Fibroblast of lung (primary cell): Measurements from ENCODE around the gene MRPL58. TPM values are rescaled to one million over a fixed set of nuclear protein-coding genes. Genes with fewer than 3 reads are reported as not detected.
"Not testable (repeated sequence)": the region's sequence is repeated elsewhere in the genome, so short reads cannot be mapped to it uniquely, and the experiment has no call there.

Experiments used
- DNase-seq, 2 donors: peaks; one replicate each; pipeline versions ENCODE4 v3.0.0 to v3.0.0-alpha.2; 2010; ENCODE audit warnings: low read depth in 2 of 2
- H2AFZ ChIP-seq: 2 replicates; pipeline ENCODE4 v1.5.1; 2012; ENCODE audit warnings: low read length, control low read depth, inconsistent platforms
- H3K27ac ChIP-seq: 2 replicates; pipeline ENCODE4 v1.5.1; 2011; ENCODE audit warnings: low read length, control low read depth; ENCODE audit not compliant: insufficient read depth
- H3K27me3 ChIP-seq: 2 replicates; pipeline ENCODE4 v1.5.1; 2011; ENCODE audit warnings: mild to moderate bottlenecking, low read length; ENCODE audit not compliant: control insufficient read depth, insufficient read depth
- H3K36me3 ChIP-seq: 2 replicates; pipeline ENCODE4 v1.5.1; 2011; ENCODE audit warnings: low read length; ENCODE audit not compliant: control insufficient read depth, insufficient read depth
- H3K4me1 ChIP-seq: 2 replicates; pipeline ENCODE4 v1.5.1; 2011; ENCODE audit warnings: low read length; ENCODE audit not compliant: control insufficient read depth, insufficient read depth; ENCODE audit errors: extremely low read depth
- H3K4me2 ChIP-seq: 2 replicates; pipeline ENCODE4 v1.5.1; 2011; ENCODE audit warnings: low read length, control low read depth; ENCODE audit not compliant: insufficient read depth; ENCODE audit errors: extremely low read depth
- H3K4me3 ChIP-seq, 4 experiments: fragments of 200-600 bp in 1 of 4; sonication (generic) in 1 of 4; replicated peaks in 1 of 4; 2 replicates each; pipeline ENCODE4 v1.5.1; 2011 to 2016; ENCODE audit warnings: low read length in 4 of 4, low read depth in 3 of 4, mild to moderate bottlenecking in 3 of 4, control low read depth in 2 of 4, inconsistent platforms in 1 of 4, mixed read lengths in 1 of 4; ENCODE audit not compliant: insufficient read depth in 1 of 4; ENCODE audit errors: control extremely low read depth in 1 of 4
- H3K79me2 ChIP-seq: 2 replicates; pipeline ENCODE4 v1.5.1; 2012; ENCODE audit warnings: mild to moderate bottlenecking, low read length, inconsistent platforms; ENCODE audit not compliant: control insufficient read depth, insufficient read depth
- H3K9ac ChIP-seq: 2 replicates; pipeline ENCODE4 v1.5.1; 2011; ENCODE audit warnings: mild to moderate bottlenecking, low read length, control low read depth; ENCODE audit not compliant: insufficient read depth
- H3K9me3 ChIP-seq: 2 replicates; pipeline ENCODE4 v1.5.1; 2012; ENCODE audit warnings: low read depth, low read length; ENCODE audit not compliant: control insufficient read depth, insufficient read depth
- H4K20me1 ChIP-seq: 2 replicates; pipeline ENCODE4 v1.5.1; 2011; ENCODE audit warnings: low read length; ENCODE audit not compliant: control insufficient read depth, insufficient read depth; ENCODE audit errors: extremely low read depth
- CTCF ChIP-seq, 2 donors: IDR thresholded peaks in 1 of 2; conservative IDR thresholded peaks in 1 of 2; 1 replicate in 1 of 2; 2 replicates in 1 of 2; pipeline ENCODE4 v1.5.1; 2011 to 2012; ENCODE audit warnings: low read length in 2 of 2, control low read depth in 1 of 2, inconsistent platforms in 1 of 2, low read depth in 1 of 2, mild to moderate bottlenecking in 1 of 2
- EZH2 ChIP-seq: IDR thresholded peaks from 2 replicates; pipeline ENCODE4 v1.5.1; 2012; ENCODE audit warnings: low read length, control low read depth, mild to moderate bottlenecking; ENCODE audit errors: missing control alignments
- polyA plus RNA-seq, 2 donors: library from polyadenylated mRNA; depleted of rRNA in 1 of 2; stranded (reverse) in 1 of 2; unstranded in 1 of 2; fragments of >200 nt; gene quantifications; 2 replicates each; pipeline ENCODE4 v1.2.1, GENCODE V29; 2011 to 2012; ENCODE audit warnings: missing spikeins in 1 of 2
- total RNA-seq: library from RNA; depleted of rRNA; stranded (reverse); fragments of >200 nt; gene quantifications from 2 replicates; pipeline ENCODE4 v1.2.1, GENCODE V29; 2014

The MRPL58 gene
- total and polyA plus RNA-seq, 2 donors (not counting 1 experiment from before 2014, with no cell fraction given), result 35.2 to 49.1 TPM

GRCh38 chr17:75041656-75042280 is 29.3 kb downstream of the MRPL58 start:
- TF ChIP-seq EZH2, result no peak
- TF ChIP-seq CTCF (conservative IDR thresholded peaks at IDR 0.05 in 1 of 2, IDR thresholded peaks at IDR 0.05 in 1 of 2; ENCODE audit: low read depth in 1 of 2, low read length in 2 of 2), result no peak
- Histone ChIP-seq H3K9me3 (no peaks in the 10 kb centered on the region), H3K27me3 (no peaks in the 10 kb centered on the region), H3K4me2 (no peak overlapping the region), H3K27ac (no peak overlapping the region), H3K9ac (no peak overlapping the region), H2AFZ (no peak overlapping the region), H3K79me2 (peaks cover 13% of the 10 kb centered on the region), H3K36me3 (peaks cover 13% of the 10 kb centered on the region), H3K4me1 (no peaks in the 10 kb centered on the region), H3K4me3 (no peak overlapping the region), H4K20me1 (no peaks in the 10 kb centered on the region)
- no peak for DNase-seq

DNA sequence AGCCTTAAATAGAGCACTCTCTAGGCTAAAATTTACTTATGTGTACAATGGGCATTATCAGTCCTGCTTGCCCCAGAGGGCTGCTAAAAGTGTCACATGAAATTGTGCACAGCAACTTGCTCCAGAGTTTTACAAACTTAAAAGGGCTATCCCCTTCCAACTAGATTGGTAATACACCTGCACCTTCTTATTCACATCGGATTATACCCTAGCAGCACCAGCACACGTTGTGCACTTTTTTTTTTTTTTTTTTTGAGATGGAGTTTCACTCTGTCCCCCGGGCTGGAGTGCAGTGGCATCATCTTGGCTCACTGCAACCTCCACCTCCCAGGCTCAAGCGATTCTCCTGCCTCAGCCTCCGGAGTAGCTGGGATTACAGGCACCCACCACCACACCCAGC is 31.3 kb downstream of the MRPL58 start:
- H3K9ac ChIP-seq, H3K4me3 ChIP-seq, DNase-seq, H3K9me3 ChIP-seq, H3K4me2 ChIP-seq, H4K20me1 ChIP-seq, H3K27me3 ChIP-seq, H3K27ac ChIP-seq, H3K4me1 ChIP-seq, H2AFZ ChIP-seq: not testable (repeated sequence)
- peaks cover 12% of the 10 kb centered on the region for H3K36me3 ChIP-seq
- peaks cover 21% of the 10 kb centered on the region for H3K79me2 ChIP-seq

DNA sequence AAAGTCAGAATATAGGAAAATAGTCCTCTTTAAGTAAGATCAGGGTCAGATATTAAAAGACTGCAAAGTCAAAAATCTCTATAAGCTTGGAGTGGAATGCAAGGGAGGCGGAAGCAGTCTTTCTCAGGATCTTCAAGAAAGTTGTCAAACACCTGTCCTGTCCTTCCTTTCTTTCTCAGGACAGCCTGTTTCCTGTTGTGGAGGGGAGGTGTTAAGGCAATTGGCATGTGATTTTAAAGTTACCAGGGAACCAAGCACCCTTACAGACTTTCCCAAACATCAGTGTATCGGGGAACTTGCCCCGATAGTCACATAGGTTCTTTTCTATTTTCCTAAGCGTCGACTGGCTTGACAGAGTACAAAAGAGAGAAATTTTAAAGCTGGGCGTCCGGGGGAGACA is 32.2 kb downstream of the MRPL58 start:
- peaks cover 21% of the 10 kb centered on the region for H3K79me2 ChIP-seq
- TF ChIP-seq EZH2, result no peak
- no peak overlapping the region for H3K4me2 ChIP-seq
- peaks cover 10% of the 10 kb centered on the region for H3K36me3 ChIP-seq
- H3K9ac ChIP-seq, result no peak overlapping the region
- H2AFZ ChIP-seq, result no peak overlapping the region
- H3K4me1 ChIP-seq, result peaks cover 3% of the 10 kb centered on the region
- no peak overlapping the region for H3K4me3 ChIP-seq
- no peak overlapping the region for H3K27ac ChIP-seq
- DNase-seq, result no peak
- H3K9me3 ChIP-seq, result no peaks in the 10 kb centered on the region
- H4K20me1 ChIP-seq, result no peaks in the 10 kb centered on the region
- H3K27me3 ChIP-seq, result no peaks in the 10 kb centered on the region

- H3K4me3 ChIP-seq, result peak overlapping the region; percentile 70 to 97 (median 88)
- not testable (repeated sequence) for H3K9me3 ChIP-seq, H3K4me1 ChIP-seq, DNase-seq, H4K20me1 ChIP-seq, H2AFZ ChIP-seq, H3K27me3 ChIP-seq, H3K36me3 ChIP-seq
- peak overlapping the region; percentile 66 for H3K4me2 ChIP-seq
- H3K9ac ChIP-seq, result peak overlapping the region; percentile 86
- H3K27ac ChIP-seq, result peak overlapping the region; percentile 94
- H3K79me2 ChIP-seq, result peaks cover 21% of the 10 kb centered on the region
Observed at GRCh38 chr17:75045946-75046406, 33.5 kb downstream of the MRPL58 start.
